ENCODE data around the gene DAP.
"Not testable (repeated sequence)": the region's sequence is repeated elsewhere in the genome, so short reads cannot be mapped to it uniquely, and the experiment has no call there.

Gene DAP

DNA sequence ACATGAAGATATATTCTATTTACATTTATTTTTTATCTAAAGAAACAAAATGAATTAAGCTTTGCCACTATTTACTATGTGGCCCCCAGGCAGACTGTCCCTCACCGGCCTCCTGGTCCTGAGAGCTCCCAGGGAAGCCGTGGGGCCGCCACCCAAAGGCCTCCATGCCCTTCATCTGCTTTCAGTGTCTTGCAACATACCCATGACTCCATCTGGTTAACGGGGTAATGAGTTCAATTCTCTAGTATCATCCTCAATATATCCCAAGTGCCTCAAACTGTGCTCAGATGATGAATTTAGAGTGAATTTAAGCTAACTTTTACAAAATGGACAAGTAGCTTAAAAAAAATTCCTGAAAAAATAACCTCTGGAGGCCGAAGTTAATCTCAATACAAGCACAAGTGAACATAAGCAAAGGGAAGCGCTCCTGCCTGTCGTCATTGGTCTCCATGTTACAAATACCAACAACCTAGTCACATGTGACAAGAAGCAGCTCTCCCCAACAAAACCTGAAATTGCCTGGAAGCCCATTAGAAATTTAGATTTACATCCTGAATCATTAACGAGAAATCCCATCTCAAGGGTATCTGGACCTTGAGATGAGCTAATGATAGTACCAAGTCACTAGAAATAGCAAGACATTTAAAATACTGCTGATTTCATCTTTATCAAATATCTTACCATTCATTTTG is 26.1 kb downstream of the DAP start:
- DNase-seq (ENCODE audit: low read depth in 2 of 2) = no peak

DNA sequence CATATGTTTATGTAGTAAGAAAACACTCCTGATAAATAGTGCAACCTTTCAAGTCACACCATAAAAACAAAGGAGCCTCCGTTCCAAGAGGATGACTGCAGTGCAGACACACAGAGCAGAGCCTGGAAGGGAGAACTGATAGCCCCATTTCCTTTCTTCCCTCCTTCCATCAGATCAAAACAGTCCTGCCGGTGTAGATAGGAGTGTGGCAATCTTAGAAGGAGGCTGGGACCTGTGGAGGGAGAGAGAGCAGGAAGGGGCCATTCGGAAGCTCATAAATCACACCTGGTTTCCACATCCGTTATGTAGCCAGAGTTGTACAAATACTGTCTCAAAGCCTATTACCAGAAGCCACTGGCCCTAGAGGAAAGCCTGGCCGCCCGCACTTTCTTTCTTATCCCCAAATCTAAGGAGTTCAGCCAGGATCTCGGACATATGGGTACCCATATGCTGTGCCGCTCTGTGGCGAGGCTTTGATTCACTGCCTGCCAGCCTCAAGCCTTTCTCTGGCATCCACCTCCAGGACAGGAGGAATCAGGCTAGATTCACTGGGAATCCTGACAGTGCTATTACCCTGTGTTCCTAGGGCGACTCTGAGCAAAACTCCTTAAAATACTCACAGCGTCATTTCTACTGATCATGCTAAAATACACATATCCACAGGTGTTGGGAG is 26.9 kb downstream of the DAP start:
- DNase-seq (ENCODE audit: low read depth in 2 of 2) = no peak

DNA sequence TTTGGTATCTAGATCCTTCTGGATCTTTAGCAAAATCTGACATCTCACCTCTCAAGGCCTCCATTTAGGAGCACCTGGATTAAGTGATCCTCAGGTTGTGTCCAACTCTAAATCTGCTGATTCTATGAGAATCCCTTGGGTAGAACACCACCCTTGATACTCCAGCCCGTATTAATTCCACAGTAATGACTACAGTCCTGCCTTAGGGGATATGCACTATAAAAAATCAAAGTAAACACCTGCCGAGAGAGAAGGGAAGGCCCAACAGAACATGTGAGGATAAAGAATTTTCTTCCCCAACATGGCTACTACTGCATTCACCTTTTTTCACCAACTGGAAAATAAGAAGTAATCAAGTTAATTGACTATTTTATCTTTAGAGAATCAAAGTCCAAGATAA is 27.6 kb downstream of the DAP start:
- no peak for DNase-seq (ENCODE audit: low read depth in 2 of 2)

DNA sequence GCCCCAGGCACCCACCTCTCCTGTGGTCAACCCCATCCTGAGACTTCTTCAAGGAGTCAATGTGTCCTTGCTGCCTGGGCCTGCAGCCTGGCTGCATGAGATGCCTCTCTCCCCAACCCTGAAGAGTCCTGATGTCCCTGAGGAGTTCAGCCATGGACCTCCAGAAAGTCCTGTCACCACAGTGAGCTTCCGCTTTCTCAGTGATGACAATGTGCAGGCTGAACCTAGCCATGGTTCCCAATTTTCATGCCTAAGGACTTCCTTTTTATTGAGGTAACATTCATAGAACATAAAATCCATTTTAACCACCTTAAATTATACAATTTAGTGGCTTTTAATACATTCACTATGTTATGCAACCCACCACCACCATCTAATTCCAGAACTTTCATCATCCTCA is 29.1 kb downstream of the DAP start:
- no peak for DNase-seq (ENCODE audit: low read depth in 2 of 2)

DNA sequence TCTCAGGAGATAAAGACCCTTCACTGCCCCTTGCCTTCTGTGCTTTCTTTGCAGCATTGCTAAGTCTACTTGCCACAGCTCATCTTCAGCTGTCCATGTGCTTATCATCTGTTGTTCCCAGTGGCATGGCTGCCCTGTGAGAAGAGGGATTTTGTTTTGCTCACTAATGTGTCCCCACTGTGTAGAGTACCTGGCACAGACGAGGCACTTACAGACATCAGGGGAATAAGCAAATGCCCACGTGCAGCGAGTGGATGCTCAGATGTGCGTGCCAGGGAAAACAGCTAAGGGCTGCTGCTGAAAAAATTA is 31.0 kb downstream of the DAP start:
- DNase-seq (ENCODE audit: low read depth in 2 of 2) = no peak

DNA sequence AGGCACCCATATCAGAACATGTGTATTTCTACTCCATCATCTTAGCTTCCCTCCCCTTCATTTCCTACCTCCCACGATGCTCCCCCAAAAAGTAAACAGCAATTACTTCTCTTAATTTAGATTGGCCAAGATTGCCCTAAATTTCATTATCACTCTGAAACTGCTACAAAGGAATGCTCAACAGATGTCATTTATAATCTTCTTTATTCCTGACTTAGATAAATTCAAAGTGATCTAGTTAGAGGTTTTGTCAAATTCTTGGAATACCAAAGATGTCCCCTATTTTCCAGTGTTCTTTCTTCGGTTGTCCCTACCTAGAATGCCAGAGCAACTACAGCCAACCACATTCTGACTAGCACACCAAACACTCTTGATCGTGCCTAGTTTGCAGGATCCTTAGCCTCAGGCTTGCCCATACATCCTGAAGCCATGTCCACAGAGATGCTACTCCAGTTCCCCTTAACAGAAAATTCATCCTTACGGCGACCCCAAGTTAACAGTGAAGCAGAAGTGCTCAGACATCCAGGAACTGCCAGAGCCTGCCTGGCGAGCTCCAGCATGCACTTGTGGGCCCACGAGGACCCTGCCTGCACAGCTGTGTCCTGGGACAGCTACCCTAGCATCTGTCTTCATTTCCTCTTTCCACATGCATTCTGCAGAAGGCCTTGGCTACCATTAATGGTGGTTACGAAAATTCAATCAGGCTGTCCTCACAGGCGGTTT is 31.6 kb downstream of the DAP start:
- no peak for DNase-seq (ENCODE audit: low read depth in 2 of 2)

DNA sequence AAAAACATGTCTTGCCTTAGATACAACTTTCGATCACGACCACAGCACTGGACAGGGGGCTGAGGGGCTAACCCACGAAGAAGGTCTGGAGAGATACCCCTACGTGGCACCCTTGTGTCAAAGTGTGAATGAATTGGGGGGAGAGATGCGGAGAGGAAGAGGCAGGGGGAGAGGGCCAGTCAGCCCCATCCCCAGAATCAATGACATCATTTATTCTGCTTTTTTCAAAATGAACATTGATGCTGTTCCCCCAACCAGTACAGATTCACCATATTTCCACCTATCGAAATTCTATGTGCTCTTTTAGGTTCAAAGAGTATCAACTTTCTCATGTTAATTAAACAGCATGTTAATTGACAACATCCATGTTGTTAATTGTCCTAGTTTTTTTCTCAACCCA is 32.4 kb downstream of the DAP start:
- no peak for DNase-seq (ENCODE audit: low read depth in 2 of 2)

DNA sequence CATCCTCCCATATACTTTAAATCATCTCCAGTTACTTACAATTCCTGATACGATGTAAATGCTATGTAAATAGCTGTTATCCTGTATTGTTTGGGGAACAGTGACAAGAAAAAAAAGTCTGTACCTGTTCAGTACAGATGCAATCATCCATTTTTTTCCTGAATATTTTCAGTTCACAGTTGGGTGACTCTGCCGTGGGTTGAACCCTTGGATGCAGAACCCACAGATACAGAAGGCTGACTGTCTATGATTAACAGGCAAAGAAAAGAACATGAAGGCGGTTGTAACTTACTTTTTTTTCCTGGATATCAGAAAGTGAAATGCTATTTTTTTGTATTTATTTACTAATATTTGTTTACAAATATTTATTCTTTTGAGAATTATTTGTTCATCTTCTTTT is 33.2 kb downstream of the DAP start:
- no peak for DNase-seq (ENCODE audit: low read depth in 2 of 2)

DNA sequence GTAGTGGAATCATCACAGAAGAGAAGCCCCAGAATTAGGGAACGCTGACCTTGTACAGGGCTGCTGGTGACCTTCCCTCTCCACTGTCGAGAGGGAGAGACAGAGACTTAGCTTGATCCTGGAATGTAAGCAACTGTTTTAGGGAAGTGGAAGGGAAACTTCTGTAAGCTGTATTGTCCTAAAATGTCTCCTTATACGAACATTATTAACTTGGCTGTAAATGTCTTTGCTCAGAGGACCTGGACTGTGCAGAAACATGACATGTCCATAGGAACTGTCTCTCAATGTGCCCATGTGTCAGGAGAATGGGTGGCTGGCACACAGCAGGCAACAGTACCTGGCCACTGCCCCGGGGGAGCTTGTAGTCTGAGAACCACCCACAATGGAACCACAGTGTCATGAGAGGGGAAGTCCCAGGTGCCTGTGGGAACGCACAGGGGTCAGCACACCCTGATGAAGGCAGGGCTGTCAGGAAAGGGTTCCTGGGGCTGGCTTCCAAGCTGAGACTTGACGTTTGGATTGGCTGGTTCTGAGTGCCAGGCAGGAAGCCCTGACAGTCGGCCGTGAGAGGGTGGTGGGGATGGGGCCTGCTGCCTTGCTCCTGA is 34.0 kb downstream of the DAP start:
- peak in 1 of 2 experiments; percentile 11 for DNase-seq (ENCODE audit: low read depth in 2 of 2)

DNA sequence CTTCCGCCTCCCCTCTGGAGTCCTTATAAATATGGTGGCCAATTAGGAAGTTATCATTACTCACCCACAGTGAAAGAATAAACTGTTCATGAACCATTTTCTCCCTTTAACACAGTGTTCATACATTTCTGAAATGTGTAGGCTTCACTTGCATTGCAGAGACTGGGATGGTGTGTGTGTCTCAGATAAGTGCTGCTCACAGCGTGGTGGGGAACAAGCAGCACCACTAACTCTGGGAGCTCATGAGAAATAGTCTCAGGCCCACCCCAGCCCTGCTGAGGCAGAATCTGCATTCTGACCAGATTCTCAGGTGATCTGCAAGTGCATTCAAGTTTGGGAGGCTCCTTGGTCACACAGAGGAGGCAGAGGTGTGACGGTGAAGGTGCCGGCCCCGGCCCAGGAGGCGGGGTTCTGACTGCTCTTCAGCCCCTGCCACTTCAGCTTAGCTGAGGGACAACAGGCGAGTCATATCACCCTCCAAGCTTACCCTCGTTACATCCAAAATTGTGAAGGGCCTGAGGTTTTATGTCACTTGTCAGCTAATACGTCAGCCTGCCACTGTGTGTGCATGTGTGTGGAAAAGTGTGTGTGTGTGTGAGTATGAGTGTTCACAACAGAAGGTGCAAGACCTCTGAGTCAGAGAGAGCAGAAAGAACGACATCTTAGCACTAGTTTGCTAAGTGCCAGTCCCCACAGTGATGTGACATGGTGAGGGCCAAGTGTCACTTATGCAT is 34.7 kb downstream of the DAP start:
- DNase-seq (ENCODE audit: low read depth in 2 of 2) = no peak

DNA sequence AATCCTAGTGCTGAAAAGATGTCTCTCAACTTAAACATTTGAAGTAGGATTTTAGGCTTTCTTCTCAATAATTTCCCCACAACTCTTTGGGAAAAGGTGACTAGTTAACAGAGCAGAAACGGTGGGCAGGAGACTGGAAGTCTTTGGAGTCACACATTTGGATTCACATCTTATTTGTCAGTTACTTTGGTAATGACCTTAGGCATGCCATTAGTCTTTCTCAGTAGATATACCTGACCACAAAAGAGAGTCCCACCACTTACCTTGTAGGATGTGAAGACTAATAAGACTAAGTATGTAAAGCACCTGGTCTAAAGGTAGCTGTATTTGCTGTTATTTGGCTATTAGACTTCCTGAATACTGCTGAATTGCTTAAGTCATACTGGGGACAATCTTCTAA is 35.4 kb downstream of the DAP start:
- no peak for DNase-seq (ENCODE audit: low read depth in 2 of 2)

DNA sequence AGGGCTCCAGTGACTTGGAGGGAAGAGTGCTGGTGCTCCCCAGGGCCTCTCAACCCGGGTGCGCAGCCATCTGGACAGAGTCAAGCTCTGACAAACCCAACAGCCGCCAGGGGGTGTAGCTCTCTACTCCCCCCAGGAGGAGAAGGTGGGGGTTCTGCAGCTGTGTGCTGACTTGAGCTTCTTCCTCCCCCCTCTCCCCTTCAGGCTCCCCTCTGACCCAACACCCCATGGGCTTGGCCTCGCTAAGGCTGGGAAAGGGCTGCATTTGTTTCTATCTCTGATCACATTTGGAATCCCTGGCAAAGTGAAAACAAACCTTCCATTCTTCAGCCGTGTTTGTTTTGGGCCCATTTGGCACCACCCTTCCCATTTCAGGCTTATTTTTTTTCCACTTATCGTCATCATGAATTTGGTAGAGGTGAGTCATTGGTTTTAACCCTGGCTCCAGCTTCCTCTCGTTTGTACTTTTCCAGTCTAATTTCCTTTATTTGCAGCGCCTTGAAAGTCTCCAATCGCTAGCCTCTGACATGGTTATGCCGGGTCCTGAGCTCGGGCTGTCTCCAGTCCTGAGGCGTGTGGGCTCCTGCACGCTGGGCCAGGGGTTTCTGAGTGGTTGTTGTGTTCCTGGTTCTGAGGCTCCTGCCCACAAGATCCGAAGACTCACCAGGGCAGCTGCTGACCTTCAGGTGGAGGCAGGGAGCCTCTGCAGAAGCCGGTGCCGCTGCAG is 36.1 kb downstream of the DAP start:
- no peak for DNase-seq (ENCODE audit: low read depth in 2 of 2)

DNA sequence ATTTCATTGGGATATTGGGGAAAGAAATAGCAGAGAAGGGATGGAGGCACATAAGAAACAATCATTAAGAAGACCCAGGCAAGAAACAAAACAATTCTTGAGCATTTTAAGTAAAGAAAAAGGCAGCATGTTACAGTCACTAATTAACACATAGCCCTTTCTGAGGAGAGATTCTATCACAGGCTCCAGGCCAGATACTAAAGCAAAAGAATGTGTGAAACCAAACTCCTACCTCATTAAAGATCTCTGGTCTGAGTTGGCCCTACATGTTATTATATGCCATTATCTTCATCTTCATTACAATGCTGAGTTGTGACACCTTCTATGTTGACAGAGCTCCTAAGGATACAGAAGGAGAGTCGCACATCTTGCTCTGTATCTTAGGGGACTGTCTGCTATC is 37.5 kb downstream of the DAP start:
- no peak for DNase-seq (ENCODE audit: low read depth in 2 of 2)

DNA sequence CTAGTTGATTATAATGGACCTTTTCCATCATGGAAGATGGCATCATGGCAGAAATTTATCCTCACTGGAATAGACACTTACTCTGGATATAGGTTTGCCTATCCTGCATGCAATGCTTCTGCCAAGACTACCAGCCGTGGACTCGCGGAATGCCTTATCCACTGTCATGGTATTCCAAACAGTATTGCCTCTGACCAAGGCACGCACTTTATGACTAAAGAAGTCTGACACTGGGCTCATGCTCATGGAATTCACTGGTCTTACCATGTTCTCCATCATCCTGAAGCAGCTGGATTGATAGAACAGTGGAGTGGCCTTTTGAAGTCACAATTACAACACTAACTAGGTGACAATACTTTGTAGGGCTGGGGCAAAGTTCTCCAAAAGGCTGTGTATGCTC is 40.3 kb downstream of the DAP start:
- DNase-seq (ENCODE audit: low read depth in 2 of 2) = not testable (repeated sequence)

DNA sequence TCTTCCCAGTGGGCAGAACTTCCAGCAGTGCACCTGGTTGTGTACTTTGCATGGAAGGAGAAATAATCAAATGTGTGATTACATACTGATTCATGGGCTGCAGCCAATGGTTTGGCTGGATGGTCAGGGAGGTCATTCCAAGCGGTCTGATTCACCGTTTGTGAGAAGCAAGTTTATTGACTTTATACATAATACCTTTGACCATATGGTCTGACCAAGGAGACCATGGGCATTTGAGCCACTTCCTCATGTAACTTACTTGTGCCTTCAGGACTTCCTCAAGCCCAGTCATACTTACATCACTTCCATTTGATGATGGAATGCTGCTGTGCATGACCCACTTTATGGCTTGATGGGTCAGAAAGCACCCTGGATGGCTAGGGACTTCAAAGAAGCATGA is 41.1 kb downstream of the DAP start:
- DNase-seq (ENCODE audit: low read depth in 2 of 2) = no peak

DNA sequence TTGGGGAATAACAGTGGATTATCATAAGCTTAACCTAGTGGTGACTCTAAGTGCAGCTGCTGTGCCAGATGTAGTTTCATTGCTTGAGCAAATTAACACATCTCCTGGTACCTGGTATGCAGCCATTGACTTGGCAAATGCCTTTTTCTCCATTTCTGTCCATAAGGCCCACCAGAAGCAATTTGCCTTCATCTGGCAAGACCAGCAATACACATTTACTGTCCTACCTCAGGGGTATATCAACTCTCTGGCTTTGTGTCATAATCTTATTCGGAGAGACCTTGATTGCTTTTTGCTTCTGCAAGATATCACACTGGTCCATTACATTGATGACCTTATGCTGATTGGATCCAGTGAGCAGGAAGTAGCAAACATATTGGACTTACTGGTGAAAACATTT is 42.4 kb downstream of the DAP start:
- DNase-seq (ENCODE audit: low read depth in 2 of 2) = not testable (repeated sequence)

DNA sequence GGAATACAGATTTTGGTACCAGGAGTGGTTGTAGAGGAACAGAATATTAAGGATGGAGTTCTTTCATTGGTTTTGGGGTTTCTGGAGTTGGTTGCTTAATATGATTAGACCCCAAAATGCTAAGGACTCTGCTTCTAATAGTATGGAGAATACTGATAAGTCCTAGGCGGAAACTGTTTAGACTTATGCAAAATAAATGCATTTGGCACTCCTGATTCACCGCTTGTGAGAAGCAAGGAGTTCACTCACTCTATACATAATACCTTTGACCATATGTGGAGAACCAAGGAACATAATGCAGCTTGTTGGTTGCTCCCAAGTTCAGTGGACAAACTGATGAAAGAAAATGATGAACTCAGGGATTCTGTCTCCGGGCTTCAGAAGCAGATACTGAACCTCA is 44.2 kb downstream of the DAP start:
- DNase-seq (ENCODE audit: low read depth in 2 of 2) = not testable (repeated sequence)

DNA sequence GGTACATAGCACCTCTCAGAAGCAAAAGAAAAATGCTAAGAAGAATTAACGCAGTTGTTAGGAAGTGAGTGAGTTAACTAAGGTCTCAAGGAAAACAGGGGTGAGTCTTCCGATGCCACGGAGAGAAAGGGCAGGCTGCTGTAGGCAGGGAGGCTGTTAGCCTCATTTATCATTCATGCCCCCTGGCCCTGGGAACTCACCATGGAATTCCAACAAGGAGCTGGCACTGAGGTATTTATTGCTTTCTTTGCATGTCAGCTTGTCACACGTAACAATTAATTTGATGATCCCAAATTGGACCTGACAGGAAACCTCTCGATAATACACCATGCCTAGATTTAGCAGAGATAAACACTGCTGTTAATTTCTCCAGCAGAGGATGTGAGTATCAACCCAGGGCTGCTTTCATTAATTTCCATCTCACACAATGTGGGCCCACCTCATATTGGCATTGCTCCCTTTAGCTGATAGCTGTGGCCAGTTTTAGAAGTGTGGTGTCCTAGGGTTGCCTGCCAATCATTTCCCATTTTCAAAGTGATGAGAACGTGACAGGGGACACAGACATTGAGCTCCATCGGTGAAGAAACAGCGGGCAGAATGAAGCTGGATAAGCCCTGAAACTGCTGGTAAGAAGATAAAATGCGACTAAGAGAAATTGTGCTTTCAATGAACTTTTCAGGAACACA is 45.3 kb downstream of the DAP start:
- DNase-seq (ENCODE audit: low read depth in 2 of 2) = no peak

DNA sequence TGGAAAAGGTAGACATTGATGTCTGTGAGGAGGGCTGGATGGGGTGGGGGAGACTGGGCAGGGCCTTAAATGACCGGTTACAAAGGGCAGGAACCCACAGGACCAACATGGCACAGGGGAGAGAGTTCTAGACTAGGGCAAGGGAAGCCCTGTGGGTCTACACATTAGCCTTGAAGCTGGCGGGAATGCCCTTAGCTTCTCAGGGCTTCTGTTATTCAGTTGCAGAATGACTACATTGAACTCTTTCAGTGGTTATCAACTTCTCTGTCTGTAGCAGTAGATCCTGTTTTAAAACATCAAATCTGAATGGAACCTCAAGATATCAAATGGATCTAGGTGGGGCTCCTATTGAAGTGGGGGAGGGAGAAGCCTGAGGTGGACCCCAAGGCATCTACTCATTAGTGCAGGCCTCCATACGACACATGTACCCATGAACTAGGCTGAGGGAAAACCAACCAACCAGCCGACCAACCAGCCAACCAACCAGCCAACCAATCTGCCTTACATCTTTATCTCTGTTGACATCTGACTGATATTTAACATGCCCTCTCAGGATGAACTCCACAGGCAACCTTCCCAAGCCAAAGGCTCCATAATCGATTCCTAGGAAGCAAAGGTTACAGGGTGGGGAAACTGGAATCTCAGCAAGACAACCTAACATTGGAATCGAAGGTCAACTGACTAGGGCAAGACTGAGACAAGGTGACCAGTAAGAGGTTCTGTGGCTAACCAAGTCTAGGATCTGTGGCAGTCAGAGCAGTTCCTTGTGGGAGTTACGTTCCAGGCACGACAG is 48.3 kb downstream of the DAP start:
- no peak for DNase-seq (ENCODE audit: low read depth in 2 of 2)

DNA sequence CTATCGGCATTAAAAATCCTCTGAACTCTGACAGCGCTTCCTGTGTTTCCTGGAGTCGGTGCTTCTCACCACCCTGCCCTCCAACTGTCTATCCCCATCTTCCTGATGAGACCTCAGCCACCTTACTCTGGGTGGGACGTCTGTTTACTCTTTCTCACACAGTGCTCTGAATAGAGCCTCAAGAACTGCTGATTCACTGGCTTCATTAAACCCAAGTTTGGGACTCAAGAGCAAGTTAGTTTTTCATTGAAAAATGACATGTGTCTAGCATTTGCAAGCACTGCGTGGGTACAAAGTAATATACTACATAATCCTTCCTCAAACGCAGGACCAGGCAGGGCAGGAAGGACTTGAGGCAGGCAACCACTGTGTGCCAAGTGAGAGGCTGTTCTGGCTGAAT is 49.5 kb downstream of the DAP start:
- no peak for DNase-seq (ENCODE audit: low read depth in 2 of 2)

Measured in stimulated activated CD4-positive, alpha-beta T cell treated with anti-CD3 and anti-CD28 coated beads, Interleukin-12 subunit alpha, Interleukin-12 subunit beta, amount 100 ng/mL, for 24 hours (primary cell).